H1 (cell line): ENCODE results near the gene MRPL19. TPM values are rescaled to one million over a fixed set of nuclear protein-coding genes. Genes with fewer than 3 reads are reported as not detected.

Experiments
- CTCF ChIA-PET: fragments of 300-600 bp; sonication (Branson Sonifier 250); formaldehyde crosslinking; loops from one replicate; lab custom pipeline; 2021; ENCODE audit not compliant: partially characterized antibody; lab: Charles Lee
- POLR2A ChIA-PET: fragments of 300-600 bp; sonication (Branson Sonifier 250); formaldehyde crosslinking; loops from one replicate; lab custom pipeline; 2021; ENCODE audit warnings: inconsistent platforms; ENCODE audit not compliant: partially characterized antibody; lab: Charles Lee
- DNase-seq, 2 experiments: peaks; one replicate each; pipeline versions ENCODE4 v3.0.0 to v3.0.0-alpha.2; 2010 to 2022; ENCODE audit warnings: low spot score in 2 of 2, low read depth in 1 of 2, mixed read lengths in 1 of 2
- FAIRE-seq: peaks from 2 replicates; lab custom pipeline; 2011; peaks lifted over from hg19 to GRCh38; lab: Jason Lieb, UNC
- H2AFZ ChIP-seq: 2 replicates; pipeline ENCODE4 v1.8.1; 2012; ENCODE audit warnings: low read length, inconsistent platforms
- H2AK5ac ChIP-seq: 2 replicates; pipeline ENCODE4 v1.6.1; 2013; ENCODE audit warnings: low read depth, low read length
- H2BK120ac ChIP-seq: replicated peaks from 2 replicates; pipeline ENCODE3; 2013; ENCODE audit warnings: low read depth, low read length, inconsistent platforms
- H2BK12ac ChIP-seq: 2 replicates; pipeline ENCODE4 v1.6.1; 2013; ENCODE audit warnings: low read depth, low read length
- H2BK15ac ChIP-seq: 2 replicates; pipeline ENCODE4 v1.6.1; 2013; ENCODE audit warnings: low read length
- H2BK20ac ChIP-seq: 2 replicates; pipeline ENCODE4 v1.6.1; 2013; ENCODE audit warnings: low read length
- H2BK5ac ChIP-seq: 2 replicates; pipeline ENCODE4 v1.6.1; 2013; ENCODE audit warnings: low read depth, low read length
- H3K14ac ChIP-seq: 2 replicates; pipeline ENCODE4 v1.6.1; 2013; ENCODE audit warnings: inconsistent platforms; ENCODE audit not compliant: insufficient read length
- H3K18ac ChIP-seq: 2 replicates; pipeline ENCODE4 v1.6.1; 2013; ENCODE audit warnings: low read length; ENCODE audit errors: extremely low read depth
- H3K23ac ChIP-seq: 2 replicates; pipeline ENCODE4 v1.6.1; 2013; ENCODE audit warnings: inconsistent platforms; ENCODE audit not compliant: insufficient read length
- H3K23me2 ChIP-seq: 2 replicates; pipeline ENCODE4 v1.6.1; 2013; ENCODE audit warnings: low read depth, low read length
- H3K27ac ChIP-seq: 2 replicates; pipeline ENCODE4 v1.6.1; 2011; ENCODE audit warnings: low read depth, low read length, inconsistent platforms
- H3K27me3 ChIP-seq, 4 experiments: replicated peaks in 1 of 4; 1 replicate in 1 of 4; 2 replicates in 3 of 4; pipeline versions ENCODE4 v1.6.1 to v1.8.1; 2011 to 2013; ENCODE audit warnings: low read length in 3 of 4, mild to moderate bottlenecking in 3 of 4, inconsistent platforms in 2 of 4, mixed read lengths in 2 of 4, moderate library complexity in 1 of 4; ENCODE audit not compliant: control insufficient read depth in 3 of 4, insufficient read depth in 3 of 4; ENCODE audit errors: extremely low read depth in 1 of 4
- H3K36me3 ChIP-seq, 4 experiments: 2 replicates each; pipeline versions ENCODE4 v1.6.1 to v1.8.1; 2011 to 2013; ENCODE audit warnings: mild to moderate bottlenecking in 4 of 4, low read length in 3 of 4, moderate library complexity in 2 of 4, control low read depth in 1 of 4, inconsistent platforms in 1 of 4; ENCODE audit not compliant: insufficient read depth in 4 of 4, control insufficient read depth in 2 of 4
- H3K4ac ChIP-seq: replicated peaks from 2 replicates; pipeline ENCODE3; 2013; ENCODE audit warnings: low read length, low read depth, mixed read lengths, inconsistent platforms; ENCODE audit not compliant: insufficient read length
- H3K4me1 ChIP-seq, 4 experiments: replicated peaks in 1 of 4; 1 replicate in 1 of 4; 2 replicates in 3 of 4; pipeline versions ENCODE4 v1.6.1 to v1.8.1; 2011 to 2013; ENCODE audit warnings: low read length in 3 of 4, inconsistent platforms in 2 of 4, mixed read lengths in 1 of 4; ENCODE audit not compliant: insufficient read depth in 4 of 4, control insufficient read depth in 3 of 4
- H3K4me2 ChIP-seq, 2 experiments: 2 replicates each; pipeline versions ENCODE4 v1.6.1 to v1.8.1; 2011 to 2013; ENCODE audit warnings: low read depth in 2 of 2, low read length in 2 of 2, control low read depth in 1 of 2, inconsistent platforms in 1 of 2, mild to moderate bottlenecking in 1 of 2; ENCODE audit not compliant: insufficient read depth in 1 of 2
- H3K4me3 ChIP-seq, 4 experiments: fragments of 200-600, 300-600 bp in 1 of 4; sonication (generic), shearing (Covaris generic), sonication (Bioruptor Twin) in 1 of 4; 2 replicates each; pipeline versions ENCODE4 v1.5.1 to v1.8.1; 2011 to 2016; ENCODE audit warnings: low read length in 4 of 4, low read depth in 3 of 4, control low read depth in 2 of 4, inconsistent platforms in 2 of 4, mild to moderate bottlenecking in 2 of 4, mixed read lengths in 1 of 4, moderate library complexity in 1 of 4; ENCODE audit not compliant: insufficient read depth in 2 of 4; ENCODE audit errors: extremely low read depth in 1 of 4
- H3K56ac ChIP-seq: replicated peaks from 2 replicates; pipeline ENCODE3; 2013; ENCODE audit warnings: low read depth, mild to moderate bottlenecking, mixed read lengths, low read length, inconsistent platforms; ENCODE audit not compliant: insufficient read length
- H3K79me1 ChIP-seq: 2 replicates; pipeline ENCODE4 v1.6.1; 2013; ENCODE audit warnings: low read depth, low read length, control low read depth
- H3K79me2 ChIP-seq, 2 experiments: 2 replicates each; pipeline versions ENCODE4 v1.6.1 to v1.8.1; 2012 to 2013; ENCODE audit warnings: low read length in 2 of 2, mild to moderate bottlenecking in 2 of 2, inconsistent platforms in 1 of 2; ENCODE audit not compliant: insufficient read depth in 2 of 2, control insufficient read depth in 1 of 2
- H3K9ac ChIP-seq, 4 experiments: replicated peaks in 1 of 4; 1 replicate in 1 of 4; 2 replicates in 3 of 4; pipeline versions ENCODE4 v1.6.1 to v1.8.1; 2011 to 2013; ENCODE audit warnings: low read depth in 3 of 4, low read length in 3 of 4, control low read depth in 2 of 4, mild to moderate bottlenecking in 2 of 4, moderate library complexity in 2 of 4, inconsistent platforms in 1 of 4; ENCODE audit errors: extremely low read depth in 1 of 4
- H3K9me3 ChIP-seq, 2 experiments: 2 replicates each; pipeline versions ENCODE4 v1.6.1 to v1.8.1; 2012 to 2013; ENCODE audit warnings: mild to moderate bottlenecking in 2 of 2, moderate library complexity in 2 of 2, control low read depth in 1 of 2, inconsistent platforms in 1 of 2, low read depth in 1 of 2, low read length in 1 of 2, mixed read lengths in 1 of 2; ENCODE audit not compliant: insufficient read depth in 2 of 2
- H4K20me1 ChIP-seq, 2 experiments: replicated peaks in 1 of 2; 2 replicates each; pipeline versions ENCODE3 to v1.8.1; 2011 to 2013; ENCODE audit warnings: inconsistent platforms in 2 of 2, low read length in 2 of 2, mild to moderate bottlenecking in 1 of 2; ENCODE audit not compliant: insufficient read depth in 2 of 2, control insufficient read depth in 1 of 2
- H4K5ac ChIP-seq: 2 replicates; pipeline ENCODE4 v1.6.1; 2013; ENCODE audit warnings: low read length, low read depth, mixed read lengths, inconsistent platforms; ENCODE audit not compliant: insufficient read length
- H4K8ac ChIP-seq: 2 replicates; pipeline ENCODE4 v1.8.0; 2013; ENCODE audit warnings: mild to moderate bottlenecking, moderate library complexity, low read length, inconsistent platforms; ENCODE audit not compliant: insufficient read depth; ENCODE audit errors: extremely low read depth
- H4K91ac ChIP-seq: replicated peaks from 2 replicates; pipeline ENCODE3; 2013; ENCODE audit warnings: low read length, mixed read lengths, inconsistent platforms; ENCODE audit not compliant: insufficient read length
- BRCA1 ChIP-seq: IDR thresholded peaks from 2 replicates; pipeline ENCODE4 v1.6.1; 2012; ENCODE audit warnings: low read depth, low read length, improper control_type of control experiment
- CHD1 ChIP-seq: IDR thresholded peaks from 2 replicates; pipeline ENCODE4 v1.6.1; 2012; ENCODE audit warnings: low read depth, low read length, improper control_type of control experiment
- CREB1 ChIP-seq: IDR thresholded peaks from 2 replicates; pipeline ENCODE4 v1.6.1; 2012; ENCODE audit warnings: inconsistent platforms
- GTF2F1 ChIP-seq: IDR thresholded peaks from 2 replicates; pipeline ENCODE4 v1.6.1; 2012; ENCODE audit warnings: low read depth, low read length, improper control_type of control experiment, borderline replicate concordance
- JUN ChIP-seq: IDR thresholded peaks from 2 replicates; pipeline ENCODE4 v1.6.1; 2011; ENCODE audit warnings: low read depth, mild to moderate bottlenecking, improper control_type of control experiment, low read length
- KDM5A ChIP-seq: fragments of 200-600 bp; IDR thresholded peaks from 2 replicates; pipeline ENCODE4 v1.7.1; 2012; ENCODE audit warnings: mild to moderate bottlenecking, low read length, inconsistent platforms, mixed read lengths
- NANOG ChIP-seq: IDR thresholded peaks from 2 replicates; pipeline ENCODE4 v1.6.1; 2011; ENCODE audit warnings: low read length, low read depth, mild to moderate bottlenecking, inconsistent platforms; ENCODE audit not compliant: insufficient read depth, poor library complexity, severe bottlenecking
- RBBP5 ChIP-seq: IDR thresholded peaks from 2 replicates; pipeline ENCODE4 v1.7.1; 2012; ENCODE audit warnings: low read depth, mild to moderate bottlenecking, inconsistent platforms, low read length, moderate library complexity, borderline replicate concordance
- RXRA ChIP-seq: IDR thresholded peaks from 2 replicates; pipeline ENCODE4 v1.6.1; 2011; ENCODE audit warnings: low read depth, mild to moderate bottlenecking, low read length, moderate library complexity; ENCODE audit not compliant: insufficient read depth
- SIX5 ChIP-seq: IDR thresholded peaks from 2 replicates; pipeline ENCODE4 v1.6.1; 2011; ENCODE audit warnings: mild to moderate bottlenecking, low read depth, low read length
- SP1 ChIP-seq: IDR thresholded peaks from 2 replicates; pipeline ENCODE4 v1.6.1; 2011; ENCODE audit warnings: low read depth, low read length
- SRF ChIP-seq: IDR thresholded peaks from 2 replicates; pipeline ENCODE4 v1.6.1; 2011; ENCODE audit warnings: mild to moderate bottlenecking, low read depth, low read length, moderate library complexity
- TAF1 ChIP-seq: IDR thresholded peaks from 2 replicates; pipeline ENCODE4 v1.6.1; 2011; ENCODE audit warnings: mild to moderate bottlenecking, low read depth, low read length
- TCF12 ChIP-seq: IDR thresholded peaks from 2 replicates; pipeline ENCODE4 v1.6.1; 2011; ENCODE audit warnings: low read depth, mild to moderate bottlenecking, low read length
- YY1 ChIP-seq: IDR thresholded peaks from 2 replicates; pipeline ENCODE4 v1.6.1; 2011; ENCODE audit warnings: low read depth, mild to moderate bottlenecking, low read length
- WGBS, 2 experiments: shearing (Covaris generic) in 1 of 2; methylation state at CpG; one replicate each; pipeline versions ENCODE4 v1.1.6 to v1.1.7; 2013 to 2015; ENCODE audit warnings: low lambda C conversion rate in 2 of 2, mixed read lengths in 2 of 2, inconsistent platforms in 1 of 2, low coverage in 1 of 2, missing lambda C conversion rate in 1 of 2; ENCODE audit not compliant: insufficient replicate concordance in 2 of 2, insufficient coverage in 1 of 2, insufficient read length in 1 of 2; ENCODE audit errors: extremely low coverage in 1 of 2, missing lambda C conversion rate in 1 of 2; 5-methylcytosine and 5-hydroxymethylcytosine counted together
- polyA plus RNA-seq, 7 experiments: library from polyadenylated mRNA; depleted of rRNA in 3 of 7; stranded (reverse) in 5 of 7; unstranded in 2 of 7; fragments of >200 nt in 5 of 7; fragments of 200-250 nt in 2 of 7; gene quantifications; 1 replicate in 5 of 7; 2 replicates in 1 of 7; 4 replicates in 1 of 7; pipeline versions ENCODE4 v1.2.1 to v1.2.3, GENCODE V29; 2011 to 2013; ENCODE audit warnings: missing spikeins in 2 of 7, mixed read lengths in 2 of 7
- total RNA-seq: library from RNA; stranded (reverse); fragmentation: NEBNext Ultra II Directional; extraction: Animal tissue kit (Norgen Biotek cat#: 25700); gene quantifications from 2 replicates; pipeline ENCODE4 v1.2.1, GENCODE V29; 2021
- TF ChIP-seq, protein P1 (sequence below): IDR thresholded peaks from 2 replicates; pipeline ENCODE4 v1.6.1; 2012; ENCODE audit warnings: inconsistent platforms

Gene MRPL19
- total and polyA plus RNA-seq, 2 of the 8 experiments (the other 6 are each of a cell fraction or from before 2014, with no cell fraction given), result 18.1 to 75.2 TPM

DNA sequence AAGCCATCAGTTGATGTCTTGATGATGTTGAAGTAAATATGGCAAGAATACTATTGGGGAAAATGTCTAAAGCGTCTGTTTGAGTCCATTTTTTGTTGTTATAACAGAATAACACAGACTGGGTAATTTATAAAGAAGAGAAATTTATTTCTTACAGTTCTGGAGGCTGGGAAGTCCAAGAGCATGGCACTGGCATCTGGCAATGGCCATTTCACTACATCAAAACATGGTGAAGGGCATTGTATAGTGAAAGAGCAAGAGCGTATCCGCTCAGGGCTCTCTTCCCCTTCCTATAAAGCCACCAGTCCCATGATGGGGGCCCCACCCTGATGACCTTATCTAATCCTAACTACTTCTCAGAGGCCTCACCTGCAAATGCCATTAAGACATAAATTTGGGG, 29.6 kb upstream of the MRPL19 start:
- H3K23me2 ChIP-seq, result no peaks in the 10 kb centered on the region
- H2BK20ac ChIP-seq, result no peak overlapping the region
- DNase-seq (no peak), FAIRE-seq (no peak)
- no peak overlapping the region for H3K14ac ChIP-seq
- no peak overlapping the region for H3K56ac ChIP-seq
- no peak overlapping the region for H3K27ac ChIP-seq
- no peak overlapping the region for H2AFZ ChIP-seq
- H3K4me1 ChIP-seq, result no peaks in the 10 kb centered on the region
- H3K9me3 ChIP-seq, result no peaks in the 10 kb centered on the region; a peak in 1 of 4 replicates
- no peak overlapping the region for H2BK120ac ChIP-seq
- no peak overlapping the region for H4K8ac ChIP-seq
- no peak overlapping the region for H3K23ac ChIP-seq
- no peak overlapping the region for H3K4me2 ChIP-seq
- no peaks in the 10 kb centered on the region for H3K27me3 ChIP-seq
- H3K36me3 ChIP-seq, result no peaks in the 10 kb centered on the region
- ChIA-PET CTCF (interaction anchor here (1.5 kb wide), 1 partner anchor 13 kb away, joined by 6 read pairs; no protein-coding TSS in a partner anchor), POLR2A (no interaction called here)
- no peak overlapping the region for H3K4me3 ChIP-seq
- no peak overlapping the region for H4K5ac ChIP-seq
- H3K79me1 ChIP-seq, result no peaks in the 10 kb centered on the region
- no peak overlapping the region for H2BK5ac ChIP-seq
- no peak overlapping the region for H2BK12ac ChIP-seq
- H3K9ac ChIP-seq, result no peak overlapping the region
- no peak overlapping the region for H2BK15ac ChIP-seq
- no peak overlapping the region for H2AK5ac ChIP-seq
- no peaks in the 10 kb centered on the region for H4K20me1 ChIP-seq
- H3K79me2 ChIP-seq, result no peaks in the 10 kb centered on the region
- WGBS, 2 experiments, result 92% methylated on average over 3 of the region's 3 CpGs; no CpG with 5 or more reads in 1 of the 2 experiments
- no peak overlapping the region for H3K18ac ChIP-seq
- H4K91ac ChIP-seq, result no peak overlapping the region
- no peak overlapping the region for H3K4ac ChIP-seq
- no peak for TF ChIP-seq CREB1
- TF ChIP-seq RBBP5, result no peak
- no peak for TF ChIP-seq SIX5
- no peak for TF ChIP-seq TAF1
- no peak for TF ChIP-seq NANOG
- no peak for TF ChIP-seq SP1
- TF ChIP-seq, protein P1, sequence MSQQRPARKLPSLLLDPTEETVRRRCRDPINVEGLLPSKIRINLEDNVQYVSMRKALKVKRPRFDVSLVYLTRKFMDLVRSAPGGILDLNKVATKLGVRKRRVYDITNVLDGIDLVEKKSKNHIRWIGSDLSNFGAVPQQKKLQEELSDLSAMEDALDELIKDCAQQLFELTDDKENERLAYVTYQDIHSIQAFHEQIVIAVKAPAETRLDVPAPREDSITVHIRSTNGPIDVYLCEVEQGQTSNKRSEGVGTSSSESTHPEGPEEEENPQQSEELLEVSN, result no peak
- no peak for TF ChIP-seq BRCA1
- no peak for TF ChIP-seq TCF12
- TF ChIP-seq CHD1, result no peak
- no peak for TF ChIP-seq JUN
- no peak for TF ChIP-seq YY1
- no peak for TF ChIP-seq GTF2F1
- TF ChIP-seq SRF, result no peak
- TF ChIP-seq RXRA, result no peak
- no peak for TF ChIP-seq KDM5A
